UCSD-AML1 (cell line): Measurements from ENCODE around the gene C5.
"Not testable (repeated sequence)": the region's sequence is repeated elsewhere in the genome, so short reads cannot be mapped to it uniquely, and the experiment has no call there.

Source experiments
- DNase-seq: peaks from one replicate; lab custom pipeline; 2025; ENCODE audit not compliant: unreplicated experiment; lab: John Stamatoyannopoulos, UW

Gene C5

DNA sequence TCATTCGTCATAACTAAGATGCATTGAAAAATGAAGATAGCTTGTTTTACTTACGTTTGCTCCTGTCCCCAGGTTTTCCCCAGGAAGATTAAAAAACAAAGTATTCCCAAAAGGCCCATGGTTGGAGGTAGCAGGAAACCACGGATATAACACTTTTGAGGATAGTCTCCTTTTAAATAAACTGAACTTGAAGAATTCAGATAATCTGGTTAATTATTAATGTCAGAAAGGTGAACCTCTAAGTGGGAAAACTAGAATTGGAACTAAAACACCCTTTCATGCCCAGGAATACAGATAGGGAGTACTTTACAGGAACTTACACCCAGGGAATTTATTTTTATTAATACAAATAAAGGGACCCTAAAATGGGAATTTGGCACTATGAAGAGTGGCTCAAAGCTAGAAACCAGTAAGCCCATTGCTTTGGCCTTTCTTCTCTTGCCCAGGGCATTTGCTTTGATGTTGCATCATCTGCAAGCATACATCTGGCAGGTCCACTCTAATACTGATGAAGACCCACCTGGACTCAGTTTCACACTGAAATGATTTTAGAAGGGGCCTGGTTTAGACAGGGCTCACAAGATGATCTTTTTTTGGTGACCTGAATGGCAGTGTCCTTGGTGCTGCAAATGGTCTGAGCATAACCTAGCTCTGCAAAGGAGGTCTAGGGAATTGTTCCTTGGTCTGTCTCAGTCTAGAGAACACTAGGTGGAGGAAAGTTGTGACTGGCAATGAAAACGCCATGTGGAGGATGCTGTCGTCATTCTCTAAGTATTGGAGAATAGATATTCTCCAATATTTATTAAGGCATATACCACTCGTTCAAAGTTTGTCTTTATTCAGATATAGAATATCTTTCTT is at the start of gene C5:
C5 (minus strand) TSS at position 148 of the 861 bp plus-strand sequence; CDS start at position 119, 29 bp downstream.
- no peak for DNase-seq

DNA sequence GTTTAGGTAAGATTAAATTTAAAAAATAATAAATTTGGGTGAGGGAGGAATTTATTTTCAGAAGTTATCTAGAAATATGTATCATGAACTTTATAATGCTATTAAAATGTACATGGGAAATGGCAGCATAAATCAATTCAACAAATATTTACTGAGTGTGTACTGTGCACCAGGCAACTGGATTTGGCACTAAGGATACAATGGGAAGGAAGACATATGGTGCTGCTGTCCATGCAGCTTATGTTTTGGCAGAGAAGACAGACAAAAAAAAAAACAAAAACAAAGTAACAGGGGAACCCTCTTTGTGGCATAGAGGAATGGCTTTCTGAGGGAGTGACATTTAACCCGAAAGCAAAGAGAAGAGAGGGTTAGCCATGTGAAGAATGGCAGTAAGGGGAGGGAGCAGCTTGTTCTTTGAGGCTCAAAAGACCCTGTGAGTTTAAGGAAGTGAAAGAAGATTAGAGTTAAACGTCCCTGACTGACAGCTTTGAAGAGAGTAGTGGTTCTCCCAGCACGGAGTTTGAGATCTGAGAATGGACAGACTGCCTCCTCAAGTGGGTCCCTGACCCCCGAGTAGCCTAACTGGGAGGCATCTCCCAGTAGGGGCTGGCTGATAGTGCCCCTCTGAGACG is 48.6 kb upstream of the C5 start:
- no peak for DNase-seq

- DNase-seq = no peak
Observed at GRCh38 chr9:121095057-121095456, 45.0 kb upstream of the C5 start.

DNA sequence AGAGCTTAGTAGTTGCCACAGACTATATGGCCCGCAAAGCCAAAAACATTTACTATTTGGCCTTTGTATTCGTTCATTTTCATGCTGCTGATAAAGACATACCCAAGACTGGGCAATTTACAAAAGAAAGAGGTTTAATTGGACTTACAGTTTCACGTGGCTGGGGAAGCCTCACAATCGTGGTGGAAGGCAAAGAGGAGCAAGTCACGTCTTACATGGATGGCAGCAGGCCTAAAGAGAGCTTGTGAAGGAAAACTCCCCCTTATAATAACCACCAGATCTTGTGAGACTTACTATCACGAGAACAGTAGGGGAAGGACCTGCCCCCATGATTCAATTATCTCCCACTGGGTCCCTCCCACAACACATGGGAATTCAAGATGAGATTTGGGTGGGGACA is 40.7 kb upstream of the C5 start:
- not testable (repeated sequence) for DNase-seq

DNA sequence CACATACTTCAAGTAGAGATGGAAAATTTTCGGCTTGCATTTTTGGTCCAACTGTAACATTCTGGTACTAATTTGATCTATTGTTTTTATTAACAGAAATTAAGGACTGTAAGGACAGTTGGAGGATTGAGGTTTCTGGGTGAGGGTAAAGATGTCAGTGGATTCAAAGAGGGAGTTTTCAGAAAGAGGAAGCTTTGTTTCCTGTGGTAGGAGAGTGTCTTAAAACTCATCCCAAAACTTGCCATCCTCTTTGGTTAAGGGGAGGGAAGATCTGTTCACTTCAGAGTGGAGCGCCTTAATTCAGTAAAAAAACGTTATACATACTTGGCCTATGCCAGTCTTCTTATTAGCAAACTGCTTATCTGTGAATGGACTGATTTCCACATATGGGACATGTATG is 38.5 kb upstream of the C5 start:
- DNase-seq = no peak

DNA sequence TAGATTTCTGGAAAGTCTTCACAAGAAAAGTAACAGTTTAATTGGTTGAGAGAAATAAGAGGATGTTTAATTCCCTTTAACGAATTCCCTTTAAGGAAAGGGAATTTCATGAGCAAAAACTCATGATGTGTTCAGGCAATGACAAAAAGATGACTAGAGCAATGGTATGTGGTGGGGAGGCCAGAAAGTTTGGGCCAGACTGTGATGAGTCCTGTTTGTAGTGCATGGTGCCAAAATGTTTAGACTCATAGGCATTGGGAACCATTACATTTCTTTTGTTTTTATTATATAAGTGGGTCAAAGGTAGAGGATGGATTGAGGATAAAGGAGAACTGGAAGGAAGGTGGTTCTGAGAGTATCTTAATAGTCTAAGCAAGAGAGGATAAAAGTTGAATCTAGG is 35.6 kb upstream of the C5 start:
- DNase-seq = no peak

DNA sequence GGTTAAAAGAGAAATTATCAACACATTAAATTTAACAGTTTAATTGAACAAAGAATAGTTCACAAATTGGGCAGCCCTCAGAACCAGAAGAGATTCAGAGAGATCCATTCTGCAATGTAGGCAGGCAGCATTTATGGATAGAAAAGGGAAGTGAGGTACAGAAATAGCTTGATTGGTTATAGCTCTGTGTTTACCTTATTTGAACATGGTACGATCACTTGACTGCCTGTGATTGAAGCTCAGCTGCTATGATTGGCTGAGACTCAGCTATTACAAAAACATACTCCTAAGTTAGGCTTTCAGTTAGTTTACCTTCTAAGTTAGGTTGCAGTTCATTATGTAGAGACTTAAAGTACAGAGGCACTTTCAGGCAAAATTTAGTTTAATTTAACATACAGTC is 32.0 kb upstream of the C5 start:
- no peak for DNase-seq

DNA sequence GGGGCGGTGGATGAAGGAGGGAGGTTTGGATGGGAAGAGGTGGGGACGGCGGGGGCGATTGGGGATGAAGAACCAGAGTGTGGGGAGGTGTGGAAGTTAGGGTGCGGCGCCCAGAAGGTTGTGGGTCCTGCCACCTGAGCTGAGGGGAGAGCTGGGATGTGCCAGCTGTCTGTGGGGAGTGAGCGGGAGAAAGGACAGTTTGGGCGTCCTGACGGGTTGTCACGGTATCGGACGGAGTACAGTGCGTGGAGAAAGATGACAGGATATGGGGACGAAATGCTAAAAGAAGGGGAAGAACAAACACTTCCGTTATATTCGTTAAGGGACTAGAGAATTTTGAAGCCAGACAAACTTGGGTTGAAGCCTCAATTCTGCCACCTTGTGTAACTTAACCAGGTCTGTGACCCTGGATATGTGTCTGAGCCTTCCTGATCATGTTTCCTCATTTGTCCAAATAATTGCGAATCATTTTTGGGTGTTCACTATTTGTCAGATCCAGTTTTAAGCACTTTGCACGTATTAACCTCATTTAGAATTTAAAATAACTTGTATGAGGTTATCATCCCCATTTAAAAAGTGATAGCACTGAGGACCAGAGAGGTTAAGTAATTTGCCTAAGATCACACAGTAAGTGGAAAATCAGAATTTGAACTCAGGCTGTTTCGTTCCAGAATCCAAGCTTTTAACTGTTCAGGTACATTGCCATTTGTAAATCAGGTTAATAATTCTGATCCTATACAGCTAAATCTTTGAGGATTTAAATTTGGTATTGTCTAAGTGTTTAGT is 25.4 kb upstream of the C5 start:
- no peak for DNase-seq

DNA sequence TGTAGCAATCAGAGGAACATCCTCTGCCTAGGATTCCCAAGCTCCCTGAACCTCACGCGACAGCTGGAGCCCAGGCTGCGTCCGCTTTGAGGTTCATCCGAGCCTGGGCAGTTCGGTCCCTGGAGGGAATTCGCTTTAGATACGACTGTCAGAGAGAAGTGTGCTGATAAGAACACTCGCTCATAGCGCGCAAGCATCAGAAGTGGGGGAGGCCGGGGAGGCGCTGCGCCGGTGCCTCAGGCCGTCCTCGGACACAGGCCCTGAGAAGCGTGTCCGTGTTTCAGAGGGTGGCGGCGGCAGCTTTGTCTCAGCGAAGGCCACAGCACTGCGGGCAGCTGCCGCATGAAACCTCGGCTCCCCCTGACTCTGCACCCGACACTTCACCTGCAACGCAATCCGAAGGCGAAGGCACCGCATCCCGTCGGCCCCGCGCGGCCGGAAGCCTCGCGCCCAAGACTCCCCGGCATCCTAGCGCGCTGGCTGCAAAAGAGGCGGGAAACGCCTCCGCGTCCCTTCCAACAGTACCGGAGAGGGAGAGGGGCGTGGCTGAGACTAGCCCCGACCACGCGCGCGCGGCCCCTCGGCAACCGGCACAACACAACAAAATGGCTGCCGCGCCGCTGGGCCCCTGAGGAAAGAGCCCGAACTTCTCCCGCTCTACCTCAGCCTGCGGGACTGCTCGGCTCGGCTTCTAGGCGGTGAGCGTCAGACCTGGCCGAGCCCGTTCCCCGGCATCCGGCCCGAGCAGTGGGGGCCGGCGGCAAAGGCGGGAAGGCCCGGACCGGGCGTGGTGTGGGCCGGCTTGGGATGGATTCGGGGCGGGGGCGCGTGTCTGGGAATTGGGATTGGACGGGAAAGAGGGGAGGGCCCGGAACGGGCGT is 24.5 kb upstream of the C5 start, which contains the start of gene CNTRL:
CNTRL (plus strand) TSS at position 586 of the 881 bp plus-strand sequence. CDS start 13,372 bp downstream, outside the sequence.
- peak; percentile 91 for DNase-seq

DNA sequence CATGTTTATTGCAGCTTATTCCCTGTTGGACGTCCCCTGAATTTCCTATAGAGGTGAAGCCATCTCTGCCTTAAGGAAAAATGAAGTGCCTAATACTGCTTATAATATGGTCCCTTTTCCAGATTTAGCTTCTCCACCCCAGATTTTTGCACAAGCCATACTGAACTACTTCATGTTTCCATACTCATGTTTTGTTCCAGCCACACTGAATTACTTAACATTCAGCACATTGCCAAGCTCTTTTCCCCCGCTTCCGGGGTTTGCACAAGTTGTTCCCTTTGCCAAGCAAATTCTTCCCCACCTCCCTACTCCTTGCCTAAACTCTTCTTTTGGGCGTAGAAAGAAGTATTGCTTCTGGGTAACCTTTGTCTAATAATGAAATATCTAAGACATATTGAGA is 23.0 kb upstream of the C5 start:
- DNase-seq = peak; percentile 21

DNA sequence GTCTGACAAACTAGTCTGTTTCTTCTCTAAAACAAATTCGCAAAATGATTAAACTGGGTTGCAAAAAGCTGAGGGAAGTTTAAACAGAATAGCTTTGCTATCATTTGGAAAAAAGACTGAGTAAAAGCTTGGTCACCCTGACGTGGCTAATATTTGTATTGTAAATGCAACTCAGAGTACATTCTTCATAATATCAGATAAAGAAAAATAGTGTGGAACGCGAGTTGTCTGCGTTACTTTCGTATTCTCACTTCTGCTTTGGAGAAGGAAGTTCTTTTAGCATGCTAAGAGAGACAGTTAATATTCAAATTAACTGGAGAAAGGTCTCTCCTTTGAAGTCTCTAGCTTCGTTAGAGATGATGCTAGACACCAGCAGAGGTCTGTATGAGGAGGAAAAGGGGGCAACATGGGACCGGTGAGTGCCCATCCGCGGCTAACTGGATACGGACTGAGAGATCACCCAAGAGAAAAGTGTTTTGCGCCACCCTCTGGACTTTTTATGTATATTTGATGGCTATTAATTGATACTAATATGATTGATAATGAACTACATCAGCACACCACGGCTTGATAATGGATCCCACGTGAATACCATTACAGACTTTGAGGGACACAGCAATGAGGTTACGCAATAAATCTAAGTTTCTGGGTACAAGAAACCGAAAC is 21.8 kb upstream of the C5 start:
- peak; percentile 39 for DNase-seq

DNA sequence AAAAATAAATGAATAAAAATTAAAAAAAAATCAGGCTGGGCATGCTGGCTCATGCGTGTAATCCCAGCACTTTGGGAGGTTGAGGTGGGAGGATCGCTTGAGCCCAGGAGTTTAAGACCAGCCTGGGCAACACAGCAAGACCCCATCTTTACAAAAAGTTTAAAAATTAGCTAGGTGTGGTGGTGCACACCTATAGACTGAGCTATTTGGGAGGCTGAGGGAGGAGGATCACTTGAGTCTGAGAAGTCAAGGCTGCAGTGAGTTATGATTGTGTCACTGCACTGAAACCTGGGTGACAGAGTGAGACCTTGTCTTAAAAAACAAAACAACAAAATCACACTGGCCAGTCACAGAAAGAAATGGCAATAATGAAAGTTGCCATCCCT is 21.3 kb upstream of the C5 start:
- DNase-seq = no peak

DNA sequence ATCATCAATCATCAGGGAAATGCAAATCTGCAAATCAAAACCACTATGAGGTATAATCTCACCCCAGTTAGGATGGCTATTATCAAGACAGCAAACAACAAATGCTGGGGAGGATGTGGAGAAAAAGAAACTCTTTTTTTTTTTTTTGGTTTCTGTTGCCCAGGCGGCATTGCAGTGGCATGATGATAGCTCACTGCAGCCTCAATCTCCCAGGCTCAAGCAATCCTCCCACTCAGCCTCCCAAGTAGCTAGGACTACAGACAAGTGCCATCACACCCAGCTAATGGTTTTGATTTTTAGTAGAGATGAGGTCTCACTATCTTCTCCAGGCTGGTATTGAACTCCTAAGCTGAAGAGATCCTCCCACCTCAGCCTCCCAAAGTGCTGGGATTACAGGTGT is 19.3 kb upstream of the C5 start:
- DNase-seq = no peak

DNA sequence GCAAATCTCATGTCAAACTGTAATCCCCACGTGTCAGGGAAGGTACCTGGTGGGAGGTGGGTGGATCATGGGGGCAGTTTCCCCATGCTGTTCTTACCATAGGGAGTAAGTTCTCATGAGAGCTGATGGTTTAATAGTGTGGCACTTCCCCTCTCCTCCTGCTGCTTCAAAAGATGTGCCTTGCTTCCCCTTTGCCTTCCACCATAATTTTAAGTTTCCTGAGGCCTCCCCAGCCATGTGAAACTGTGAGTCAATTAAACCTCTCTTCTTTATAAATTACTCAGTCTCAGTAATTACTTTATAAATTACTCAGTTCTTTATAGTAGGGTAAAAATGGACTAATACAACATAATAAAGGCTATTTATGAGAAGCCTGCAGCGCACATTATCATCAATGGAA is 17.6 kb upstream of the C5 start:
- no peak for DNase-seq

DNA sequence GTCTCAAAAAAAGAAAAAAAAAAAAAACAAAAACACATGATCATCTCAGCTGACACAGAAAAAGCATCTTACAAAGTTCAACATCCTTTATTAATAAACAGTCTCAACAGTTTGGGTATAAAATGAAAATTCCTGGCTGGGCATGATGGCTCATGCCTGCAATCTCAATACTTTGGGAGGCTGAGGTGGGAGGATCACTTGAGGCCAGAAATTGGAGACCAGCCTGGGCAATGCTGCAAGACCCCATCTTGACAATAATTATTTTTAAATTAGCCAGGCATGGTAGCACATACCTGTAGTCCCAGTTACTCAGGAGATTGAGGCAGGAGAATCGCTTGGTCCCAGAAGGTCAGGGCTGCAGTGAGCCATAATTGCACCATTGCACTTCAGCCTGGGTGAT is 16.8 kb upstream of the C5 start:
- DNase-seq = no peak

DNA sequence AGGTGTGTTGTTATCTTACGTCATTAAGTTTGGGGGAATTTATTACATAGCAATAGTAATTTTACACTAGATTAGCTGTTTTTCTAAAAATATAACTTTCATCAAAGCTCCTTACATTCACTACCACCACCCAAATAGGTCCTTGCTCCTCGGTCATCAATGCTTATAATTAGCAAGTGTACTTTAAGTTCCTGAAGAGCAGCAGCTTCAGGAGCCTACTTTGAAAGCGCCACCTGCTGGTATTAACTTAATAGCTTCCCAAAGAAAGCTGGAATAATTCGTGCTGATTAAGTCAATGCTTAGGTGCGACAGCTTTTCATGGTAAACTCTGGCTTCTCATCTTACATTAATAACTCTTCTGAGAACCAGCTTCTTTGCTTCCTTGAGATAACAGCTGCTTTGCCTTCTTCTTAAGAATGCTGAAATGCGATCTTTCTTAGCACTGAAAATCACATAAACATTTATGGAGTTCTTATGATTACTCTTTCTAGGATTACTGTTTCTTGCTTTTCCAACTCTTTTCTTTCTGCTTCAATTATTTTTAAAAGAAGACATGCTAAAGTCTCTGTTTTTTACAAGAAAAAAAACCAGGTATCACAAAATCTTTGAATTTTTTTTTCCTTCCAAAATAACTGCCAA is 10.0 kb upstream of the C5 start:
- no peak for DNase-seq

GRCh38 chr9:121059513-121059912 is 9.4 kb upstream of the C5 start:
- DNase-seq = no peak

GRCh38 chr9:121057821-121058220 is 7.7 kb upstream of the C5 start:
- no peak for DNase-seq

DNA sequence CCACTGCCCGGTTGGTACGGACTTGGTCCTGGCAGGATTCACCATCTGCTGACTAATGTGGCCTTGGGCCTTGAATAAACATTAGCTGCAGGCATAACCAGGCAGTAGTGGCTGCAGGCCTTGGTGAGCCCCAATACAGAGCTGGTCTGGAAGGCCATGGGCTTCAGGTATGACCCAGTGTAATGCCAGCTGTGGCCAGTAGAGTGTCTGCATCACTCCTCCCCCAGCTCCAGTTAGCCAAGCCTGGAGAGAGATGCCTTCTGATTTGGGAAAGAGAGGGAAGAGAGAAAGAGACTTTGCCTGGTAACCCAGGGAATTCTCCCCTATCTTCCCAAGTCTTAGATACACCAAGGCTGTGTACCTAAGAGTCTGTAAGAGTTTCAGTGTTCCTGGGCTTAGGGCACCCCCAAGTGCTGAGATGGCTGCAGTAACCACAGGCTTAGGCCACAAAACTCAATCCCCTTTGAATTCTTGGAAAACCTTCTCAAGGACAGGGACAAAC is 5.6 kb upstream of the C5 start:
- DNase-seq = no peak

- no peak for DNase-seq
Observed at GRCh38 chr9:121053544-121053943, 3.5 kb upstream of the C5 start.
